ENCODE data around the gene SLC25A12.

Gene SLC25A12

DNA sequence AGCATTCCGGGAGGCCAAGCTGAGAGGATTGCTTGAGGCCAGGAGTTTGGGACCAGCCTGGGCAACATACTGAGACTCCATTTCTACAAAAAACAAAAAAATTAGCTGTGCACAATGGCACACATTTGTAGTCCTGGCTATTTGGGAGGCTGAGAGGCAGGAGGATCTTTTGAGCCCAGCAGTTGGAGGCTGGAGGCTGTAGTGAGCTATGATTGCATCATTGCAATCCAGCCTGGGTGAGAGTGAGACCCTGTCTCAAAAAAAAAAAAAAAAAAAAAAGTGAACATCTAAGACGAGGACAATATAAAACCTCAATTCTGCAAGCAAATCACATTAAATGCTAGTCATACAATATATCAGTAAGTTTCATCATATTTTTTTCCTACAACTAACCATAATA lies 25.4 kb upstream of the SLC25A12 start:
- TF ChIP-seq TCF4 (CRISPR knock-in tag; IDR thresholded peaks at IDR 0.05; ENCODE audit: borderline replicate concordance) (no peak), ARNTL (CRISPR knock-in tag; IDR thresholded peaks at IDR 0.05; ENCODE audit: borderline replicate concordance, low read depth) (no peak)
- ATAC-seq: no peak

DNA sequence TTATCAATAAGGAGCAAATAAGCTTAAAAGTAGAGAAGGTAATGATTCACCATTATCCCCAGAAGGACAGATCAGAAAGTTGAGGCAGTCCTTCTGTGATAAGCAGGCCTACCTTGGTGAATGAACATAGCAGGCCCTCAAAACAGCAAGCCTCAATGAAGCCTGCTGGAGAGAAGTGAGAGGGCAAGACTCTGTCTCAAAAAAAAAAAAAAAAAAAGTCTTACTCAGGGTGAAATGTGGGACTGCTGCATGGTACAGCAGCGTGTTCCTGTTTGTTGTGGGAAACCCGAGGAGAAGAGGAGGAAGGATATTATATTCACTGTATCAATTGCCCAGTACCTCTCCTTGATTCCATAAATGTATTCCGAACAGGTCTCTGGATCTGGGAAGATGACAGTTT lies 19.5 kb upstream of the SLC25A12 start:
- TF ChIP-seq ZNF70 (CRISPR knock-in tag; IDR thresholded peaks at IDR 0.05) (no peak), ZC3H10 (CRISPR knock-in tag; IDR thresholded peaks at IDR 0.05) (no peak), ESRRG (CRISPR knock-in tag; IDR thresholded peaks at IDR 0.05) (no peak), OSR1 (CRISPR knock-in tag; IDR thresholded peaks at IDR 0.05) (no peak), GLIS3 (CRISPR knock-in tag; IDR thresholded peaks at IDR 0.05) (no peak), TCF4 (CRISPR knock-in tag; IDR thresholded peaks at IDR 0.05; ENCODE audit: borderline replicate concordance) (no peak), ZNF8 (CRISPR knock-in tag; IDR thresholded peaks at IDR 0.05) (no peak), PPARA (CRISPR knock-in tag; IDR thresholded peaks at IDR 0.05; ENCODE audit: borderline replicate concordance) (no peak), RARB (CRISPR knock-in tag; IDR thresholded peaks at IDR 0.05) (no peak)
- ATAC-seq: no peak

DNA sequence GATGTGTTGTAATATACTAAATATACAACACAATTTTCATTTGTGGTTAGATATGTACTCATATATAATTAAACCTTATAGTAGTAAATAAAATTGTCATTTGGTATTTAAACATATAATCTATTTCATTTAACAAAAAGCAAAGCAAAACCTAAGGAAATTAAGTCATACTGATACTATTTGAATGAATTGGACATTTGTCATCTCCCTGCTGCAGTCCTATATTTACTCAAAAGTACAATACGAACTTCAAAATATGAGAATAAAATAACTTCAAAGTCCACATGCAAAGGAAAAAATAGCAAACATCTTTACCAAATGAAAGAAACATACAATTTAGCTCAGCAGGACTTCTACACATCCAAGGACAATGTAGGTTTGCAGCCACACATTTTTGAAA lies 16.4 kb upstream of the SLC25A12 start:
- ATAC-seq: no peak
- no peak for TF ChIP-seq OSR1 (CRISPR knock-in tag; IDR thresholded peaks at IDR 0.05)
- TF ChIP-seq, protein P1, sequence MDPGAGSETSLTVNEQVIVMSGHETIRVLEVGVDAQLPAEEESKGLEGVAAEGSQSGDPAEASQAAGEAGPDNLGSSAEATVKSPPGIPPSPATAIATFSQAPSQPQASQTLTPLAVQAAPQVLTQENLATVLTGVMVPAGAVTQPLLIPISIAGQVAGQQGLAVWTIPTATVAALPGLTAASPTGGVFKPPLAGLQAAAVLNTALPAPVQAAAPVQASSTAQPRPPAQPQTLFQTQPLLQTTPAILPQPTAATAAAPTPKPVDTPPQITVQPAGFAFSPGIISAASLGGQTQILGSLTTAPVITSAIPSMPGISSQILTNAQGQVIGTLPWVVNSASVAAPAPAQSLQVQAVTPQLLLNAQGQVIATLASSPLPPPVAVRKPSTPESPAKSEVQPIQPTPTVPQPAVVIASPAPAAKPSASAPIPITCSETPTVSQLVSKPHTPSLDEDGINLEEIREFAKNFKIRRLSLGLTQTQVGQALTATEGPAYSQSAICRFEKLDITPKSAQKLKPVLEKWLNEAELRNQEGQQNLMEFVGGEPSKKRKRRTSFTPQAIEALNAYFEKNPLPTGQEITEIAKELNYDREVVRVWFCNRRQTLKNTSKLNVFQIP (CRISPR knock-in tag; IDR thresholded peaks at IDR 0.05; ENCODE audit: borderline replicate concordance, low read depth): no peak
- TF ChIP-seq CSDC2 (CRISPR knock-in tag; IDR thresholded peaks at IDR 0.05): no peak
- no peak for TF ChIP-seq ISL1 (CRISPR knock-in tag; IDR thresholded peaks at IDR 0.05)
- no peak for TF ChIP-seq SNAI2 (CRISPR knock-in tag; IDR thresholded peaks at IDR 0.05)
- TF ChIP-seq ZFP30 (CRISPR knock-in tag; IDR thresholded peaks at IDR 0.05): no peak
- TF ChIP-seq BACH2 (CRISPR knock-in tag; IDR thresholded peaks at IDR 0.05; ENCODE audit: borderline replicate concordance): no peak
- TF ChIP-seq, protein P2, sequence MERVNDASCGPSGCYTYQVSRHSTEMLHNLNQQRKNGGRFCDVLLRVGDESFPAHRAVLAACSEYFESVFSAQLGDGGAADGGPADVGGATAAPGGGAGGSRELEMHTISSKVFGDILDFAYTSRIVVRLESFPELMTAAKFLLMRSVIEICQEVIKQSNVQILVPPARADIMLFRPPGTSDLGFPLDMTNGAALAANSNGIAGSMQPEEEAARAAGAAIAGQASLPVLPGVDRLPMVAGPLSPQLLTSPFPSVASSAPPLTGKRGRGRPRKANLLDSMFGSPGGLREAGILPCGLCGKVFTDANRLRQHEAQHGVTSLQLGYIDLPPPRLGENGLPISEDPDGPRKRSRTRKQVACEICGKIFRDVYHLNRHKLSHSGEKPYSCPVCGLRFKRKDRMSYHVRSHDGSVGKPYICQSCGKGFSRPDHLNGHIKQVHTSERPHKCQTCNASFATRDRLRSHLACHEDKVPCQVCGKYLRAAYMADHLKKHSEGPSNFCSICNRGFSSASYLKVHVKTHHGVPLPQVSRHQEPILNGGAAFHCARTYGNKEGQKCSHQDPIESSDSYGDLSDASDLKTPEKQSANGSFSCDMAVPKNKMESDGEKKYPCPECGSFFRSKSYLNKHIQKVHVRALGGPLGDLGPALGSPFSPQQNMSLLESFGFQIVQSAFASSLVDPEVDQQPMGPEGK (CRISPR knock-in tag; IDR thresholded peaks at IDR 0.05; ENCODE audit: borderline replicate concordance): no peak
- no peak for TF ChIP-seq ZNF70 (CRISPR knock-in tag; IDR thresholded peaks at IDR 0.05)
- no peak for TF ChIP-seq ESRRG (CRISPR knock-in tag; IDR thresholded peaks at IDR 0.05)
- TF ChIP-seq, protein P3, sequence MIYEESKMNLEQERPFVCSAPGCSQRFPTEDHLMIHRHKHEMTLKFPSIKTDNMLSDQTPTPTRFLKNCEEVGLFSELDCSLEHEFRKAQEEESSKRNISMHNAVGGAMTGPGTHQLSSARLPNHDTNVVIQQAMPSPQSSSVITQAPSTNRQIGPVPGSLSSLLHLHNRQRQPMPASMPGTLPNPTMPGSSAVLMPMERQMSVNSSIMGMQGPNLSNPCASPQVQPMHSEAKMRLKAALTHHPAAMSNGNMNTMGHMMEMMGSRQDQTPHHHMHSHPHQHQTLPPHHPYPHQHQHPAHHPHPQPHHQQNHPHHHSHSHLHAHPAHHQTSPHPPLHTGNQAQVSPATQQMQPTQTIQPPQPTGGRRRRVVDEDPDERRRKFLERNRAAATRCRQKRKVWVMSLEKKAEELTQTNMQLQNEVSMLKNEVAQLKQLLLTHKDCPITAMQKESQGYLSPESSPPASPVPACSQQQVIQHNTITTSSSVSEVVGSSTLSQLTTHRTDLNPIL (CRISPR knock-in tag; IDR thresholded peaks at IDR 0.05; ENCODE audit: low read depth): no peak
- TF ChIP-seq ZC3H10 (CRISPR knock-in tag; IDR thresholded peaks at IDR 0.05): no peak
- TF ChIP-seq, protein P4, sequence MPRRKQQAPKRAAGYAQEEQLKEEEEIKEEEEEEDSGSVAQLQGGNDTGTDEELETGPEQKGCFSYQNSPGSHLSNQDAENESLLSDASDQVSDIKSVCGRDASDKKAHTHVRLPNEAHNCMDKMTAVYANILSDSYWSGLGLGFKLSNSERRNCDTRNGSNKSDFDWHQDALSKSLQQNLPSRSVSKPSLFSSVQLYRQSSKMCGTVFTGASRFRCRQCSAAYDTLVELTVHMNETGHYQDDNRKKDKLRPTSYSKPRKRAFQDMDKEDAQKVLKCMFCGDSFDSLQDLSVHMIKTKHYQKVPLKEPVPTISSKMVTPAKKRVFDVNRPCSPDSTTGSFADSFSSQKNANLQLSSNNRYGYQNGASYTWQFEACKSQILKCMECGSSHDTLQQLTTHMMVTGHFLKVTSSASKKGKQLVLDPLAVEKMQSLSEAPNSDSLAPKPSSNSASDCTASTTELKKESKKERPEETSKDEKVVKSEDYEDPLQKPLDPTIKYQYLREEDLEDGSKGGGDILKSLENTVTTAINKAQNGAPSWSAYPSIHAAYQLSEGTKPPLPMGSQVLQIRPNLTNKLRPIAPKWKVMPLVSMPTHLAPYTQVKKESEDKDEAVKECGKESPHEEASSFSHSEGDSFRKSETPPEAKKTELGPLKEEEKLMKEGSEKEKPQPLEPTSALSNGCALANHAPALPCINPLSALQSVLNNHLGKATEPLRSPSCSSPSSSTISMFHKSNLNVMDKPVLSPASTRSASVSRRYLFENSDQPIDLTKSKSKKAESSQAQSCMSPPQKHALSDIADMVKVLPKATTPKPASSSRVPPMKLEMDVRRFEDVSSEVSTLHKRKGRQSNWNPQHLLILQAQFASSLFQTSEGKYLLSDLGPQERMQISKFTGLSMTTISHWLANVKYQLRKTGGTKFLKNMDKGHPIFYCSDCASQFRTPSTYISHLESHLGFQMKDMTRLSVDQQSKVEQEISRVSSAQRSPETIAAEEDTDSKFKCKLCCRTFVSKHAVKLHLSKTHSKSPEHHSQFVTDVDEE (CRISPR knock-in tag; IDR thresholded peaks at IDR 0.05): no peak
- TF ChIP-seq, protein P5, sequence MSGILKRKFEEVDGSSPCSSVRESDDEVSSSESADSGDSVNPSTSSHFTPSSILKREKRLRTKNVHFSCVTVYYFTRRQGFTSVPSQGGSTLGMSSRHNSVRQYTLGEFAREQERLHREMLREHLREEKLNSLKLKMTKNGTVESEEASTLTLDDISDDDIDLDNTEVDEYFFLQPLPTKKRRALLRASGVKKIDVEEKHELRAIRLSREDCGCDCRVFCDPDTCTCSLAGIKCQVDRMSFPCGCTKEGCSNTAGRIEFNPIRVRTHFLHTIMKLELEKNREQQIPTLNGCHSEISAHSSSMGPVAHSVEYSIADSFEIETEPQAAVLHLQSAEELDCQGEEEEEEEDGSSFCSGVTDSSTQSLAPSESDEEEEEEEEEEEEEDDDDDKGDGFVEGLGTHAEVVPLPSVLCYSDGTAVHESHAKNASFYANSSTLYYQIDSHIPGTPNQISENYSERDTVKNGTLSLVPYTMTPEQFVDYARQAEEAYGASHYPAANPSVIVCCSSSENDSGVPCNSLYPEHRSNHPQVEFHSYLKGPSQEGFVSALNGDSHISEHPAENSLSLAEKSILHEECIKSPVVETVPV (CRISPR knock-in tag; IDR thresholded peaks at IDR 0.05): no peak
- no peak for TF ChIP-seq ZNF8 (CRISPR knock-in tag; IDR thresholded peaks at IDR 0.05)
- TF ChIP-seq RARB (CRISPR knock-in tag; IDR thresholded peaks at IDR 0.05): no peak
- TF ChIP-seq ZNF565 (CRISPR knock-in tag; conservative IDR thresholded peaks at IDR 0.05; ENCODE audit: low read depth): no peak
- no peak for TF ChIP-seq TCF4 (CRISPR knock-in tag; IDR thresholded peaks at IDR 0.05; ENCODE audit: borderline replicate concordance)

Measured in SK-N-SH treated with all-trans-retinoic acid at 6 μM for 48 hours (cell line).